Testis (tissue), 3 donors: Measurements from ENCODE around the gene CGB1. TPM values are rescaled to one million over a fixed set of nuclear protein-coding genes. Genes with fewer than 3 reads are reported as not detected.
A peak's percentile ranks its signal among the peaks of the same experiment; 100 is the strongest.

Experiments used
- DNase-seq: peaks from one replicate; pipeline ENCODE4 v3.0.0-alpha.2; 2019
- H3K27ac ChIP-seq, 2 donors: fragments of 200-600 bp; sonication (generic); one replicate each; pipeline ENCODE4 v1.5.1; 2019
- H3K27me3 ChIP-seq: fragments of 200-600 bp; sonication (generic); one replicate; pipeline ENCODE4 v1.5.1; 2019
- H3K36me3 ChIP-seq: fragments of 200-600 bp; sonication (generic); one replicate; pipeline ENCODE4 v1.5.1; 2017; ENCODE audit warnings: low read depth; ENCODE audit errors: missing control alignments
- H3K4me1 ChIP-seq: fragments of 200-600 bp; sonication (generic); one replicate; pipeline ENCODE4 v1.5.1; 2019
- H3K4me3 ChIP-seq, 2 donors: fragments of 200-600 bp; sonication (generic); one replicate each; pipeline ENCODE4 v1.5.1; 2017 to 2019
- H3K9me3 ChIP-seq: fragments of 200-600 bp; sonication (generic); one replicate; pipeline ENCODE4 v1.5.1; 2017
- CTCF ChIP-seq, 3 experiments: fragments of 450-650 bp in 2 of 3; fragments of 200-600 bp in 1 of 3; sonication (generic) in 1 of 3; IDR thresholded peaks; one replicate each; pipeline ENCODE4 v1.5.1; 2016 to 2019; ENCODE audit warnings: antibody characterized with exemption in 3 of 3, mild to moderate bottlenecking in 2 of 3, moderate library complexity in 1 of 3
- POLR2A ChIP-seq: fragments of 450-650 bp; IDR thresholded peaks from one replicate; pipeline ENCODE4 v1.6.1; 2017; ENCODE audit warnings: antibody characterized with exemption, mild to moderate bottlenecking, moderate library complexity
- WGBS, 2 donors: methylation state at CpG; one replicate each; pipeline ENCODE4 v1.1.5; 2018; 5-methylcytosine and 5-hydroxymethylcytosine counted together
- intact Hi-C: fragments of 100-400 bp; cut with DNase I; formaldehyde crosslinking; loops from one replicate; pipeline ENCODE4 v1.15.1; 2023; ENCODE audit warnings: low total_unique reads
- polyA plus RNA-seq: library from polyadenylated mRNA; stranded (reverse); fragments of 350-450 nt; fragmentation: Illumina TruSeq; extraction: RNeasy Lipid Tissue Mini Kit (QIAGEN cat#74804); gene quantifications from one replicate; pipeline ENCODE4 v1.2.3, GENCODE V29; 2014; ENCODE audit warnings: low read depth, low replicate concordance; ENCODE audit not compliant: insufficient read depth
- total RNA-seq, 2 donors: library from RNA; depleted of rRNA; stranded (reverse); fragments of >200 nt; gene quantifications; one replicate each; pipeline ENCODE4 v1.2.3, GENCODE V29; 2016

Gene CGB1
- total and polyA plus RNA-seq, 3 donors from 2014 or later = 2.3 to 2.9 TPM; not detected in 1

- DNase-seq = no peak
- intact Hi-C loops = loop anchor here (10.0 kb wide), 1 partner anchor 131 kb away; no protein-coding TSS in a partner anchor
Observed at GRCh38 chr19:49073514-49074378, 37.1 kb upstream of the CGB1 start.

GRCh38 chr19:49071860-49072547 lies 35.3 kb upstream of the CGB1 start:
- Histone ChIP-seq H3K9me3 (no peaks in the 10 kb centered on the region), H3K4me1 (no peaks in the 10 kb centered on the region), H3K27me3 (no peaks in the 10 kb centered on the region), H3K36me3 (no peaks in the 10 kb centered on the region), H3K27ac (no peak overlapping the region), H3K4me3 (peak overlapping the region; percentile 24 to 34)
- TF ChIP-seq POLR2A (no peak), CTCF (IDR thresholded peaks at IDR 0.05) (no peak)
- DNase-seq = peak; percentile 72
- WGBS, 2 donors = 3 to 4% methylated on average over 17 to 56 of the region's 93 CpGs
- intact Hi-C loops = loop anchor here (10.0 kb wide), 1 partner anchor 133 kb away; no protein-coding TSS in a partner anchor

More at GRCh38 chr19:49073514-49074378, 37.1 kb upstream of the CGB1 start:
- no peaks in the 10 kb centered on the region for H3K4me1 ChIP-seq
- no peak overlapping the region for H3K27ac ChIP-seq
- no peak overlapping the region for H3K4me3 ChIP-seq
- no peaks in the 10 kb centered on the region for H3K36me3 ChIP-seq
- WGBS, 2 donors = 46 to 58% methylated on average over 19 to 23 of the region's 23 CpGs
- TF ChIP-seq CTCF (IDR thresholded peaks at IDR 0.05) = no peak
- TF ChIP-seq POLR2A = no peak
- H3K9me3 ChIP-seq = no peaks in the 10 kb centered on the region
- no peaks in the 10 kb centered on the region for H3K27me3 ChIP-seq

GRCh38 chr19:49070416-49070815 lies 33.7 kb upstream of the CGB1 start:
- Histone ChIP-seq H3K4me3 (no peak overlapping the region), H3K36me3 (no peaks in the 10 kb centered on the region), H3K9me3 (no peaks in the 10 kb centered on the region), H3K27me3 (no peaks in the 10 kb centered on the region), H3K4me1 (peaks cover 1% of the 10 kb centered on the region), H3K27ac (no peak overlapping the region)
- WGBS, 2 donors = 94 to 95% methylated on average over 20 to 21 of the region's 21 CpGs
- no peak for DNase-seq
- intact Hi-C loops = loop anchor here (10.0 kb wide), 1 partner anchor 134 kb away; no protein-coding TSS in a partner anchor
- TF ChIP-seq POLR2A (no peak), CTCF (IDR thresholded peaks at IDR 0.05) (no peak)

- Histone ChIP-seq H3K9me3 (no peaks in the 10 kb centered on the region), H3K4me3 (no peak overlapping the region), H3K27ac (no peak overlapping the region), H3K27me3 (no peaks in the 10 kb centered on the region), H3K4me1 (peaks cover 13% of the 10 kb centered on the region), H3K36me3 (no peaks in the 10 kb centered on the region)
- 92 to 95% methylated on average over 9 of the region's 9 CpGs for WGBS, 2 donors
- DNase-seq = no peak
- intact Hi-C loops = no loop called here
- TF ChIP-seq CTCF (IDR thresholded peaks at IDR 0.05) (no peak), POLR2A (no peak)
Observed at GRCh38 chr19:49069026-49069425, 32.3 kb upstream of the CGB1 start.
